H9 (cell line): ENCODE measurements around the gene CDC27. TPM values are rescaled to one million over a fixed set of nuclear protein-coding genes. Genes with fewer than 3 reads are reported as not detected.

ENCODE experiments used
- DNase-seq: peaks from one replicate; pipeline ENCODE4 v3.0.0-alpha.2; 2017
- H2AFZ ChIP-seq: one replicate; pipeline ENCODE4 v1.6.1; 2013; ENCODE audit warnings: mild to moderate bottlenecking, low read length, control low read depth, moderate library complexity
- H2AK5ac ChIP-seq: 2 replicates; pipeline ENCODE4 v1.6.1; 2013; ENCODE audit warnings: low read length, control low read depth, mixed read lengths; ENCODE audit not compliant: insufficient read length
- H2BK120ac ChIP-seq: one replicate; pipeline ENCODE4 v1.6.1; 2013; ENCODE audit warnings: low read depth, mild to moderate bottlenecking, low read length, control low read depth, inconsistent platforms; ENCODE audit not compliant: poor library complexity, severe bottlenecking
- H2BK12ac ChIP-seq: 2 replicates; pipeline ENCODE4 v1.6.1; 2013; ENCODE audit warnings: low read length, control low read depth, mixed read lengths, low read depth; ENCODE audit not compliant: insufficient read length
- H2BK15ac ChIP-seq: 2 replicates; pipeline ENCODE4 v1.6.1; 2013; ENCODE audit warnings: low read depth, low read length, control low read depth
- H2BK20ac ChIP-seq: one replicate; pipeline ENCODE4 v1.6.1; 2013; ENCODE audit warnings: low read depth, mild to moderate bottlenecking, low read length, control low read depth, inconsistent platforms; ENCODE audit not compliant: poor library complexity, severe bottlenecking
- H2BK5ac ChIP-seq: 2 replicates; pipeline ENCODE4 v1.6.1; 2013; ENCODE audit warnings: low read length, control low read depth, mixed read lengths; ENCODE audit not compliant: insufficient read length
- H3K14ac ChIP-seq: 2 replicates; pipeline ENCODE4 v1.6.1; 2013; ENCODE audit warnings: low read length, control low read depth; ENCODE audit not compliant: insufficient read depth
- H3K18ac ChIP-seq: 2 replicates; pipeline ENCODE4 v1.6.1; 2013; ENCODE audit warnings: low read depth, mild to moderate bottlenecking, mixed read lengths, low read length, control low read depth; ENCODE audit not compliant: insufficient read length
- H3K23ac ChIP-seq: 2 replicates; pipeline ENCODE4 v1.6.1; 2013; ENCODE audit warnings: low read length, control low read depth, mixed read lengths, low read depth; ENCODE audit not compliant: insufficient read length
- H3K23me2 ChIP-seq: 2 replicates; pipeline ENCODE4 v1.6.1; 2013; ENCODE audit warnings: low read depth, mild to moderate bottlenecking, mixed read lengths, low read length, control low read depth; ENCODE audit not compliant: insufficient read length, poor library complexity, severe bottlenecking
- H3K27ac ChIP-seq: 2 replicates; pipeline ENCODE4 v1.5.1; 2013; ENCODE audit warnings: low read length, control low read depth, mixed read lengths, low read depth; ENCODE audit not compliant: insufficient read length
- H3K27me3 ChIP-seq: 2 replicates; pipeline ENCODE4 v1.6.1; 2013; ENCODE audit warnings: low read length, control low read depth, inconsistent platforms; ENCODE audit not compliant: insufficient read depth
- H3K4ac ChIP-seq: 2 replicates; pipeline ENCODE4 v1.6.1; 2013; ENCODE audit warnings: low read depth, mild to moderate bottlenecking, control low read depth, inconsistent platforms, low read length, moderate library complexity
- H3K4me1 ChIP-seq: 2 replicates; pipeline ENCODE4 v1.6.1; 2013; ENCODE audit warnings: low read length, control low read depth, inconsistent platforms; ENCODE audit not compliant: insufficient read depth
- H3K4me2 ChIP-seq: 2 replicates; pipeline ENCODE4 v1.6.1; 2013; ENCODE audit warnings: low read length, control low read depth, mixed read lengths; ENCODE audit not compliant: insufficient read length, insufficient read depth
- H3K56ac ChIP-seq: 2 replicates; pipeline ENCODE4 v1.6.1; 2013; ENCODE audit warnings: low read depth, mild to moderate bottlenecking, mixed read lengths, low read length, control low read depth; ENCODE audit not compliant: insufficient read length
- H3K79me1 ChIP-seq: 2 replicates; pipeline ENCODE4 v1.6.1; 2013; ENCODE audit warnings: low read depth, mild to moderate bottlenecking, moderate library complexity, low read length, control low read depth, inconsistent platforms; ENCODE audit not compliant: insufficient read depth, poor library complexity, severe bottlenecking
- H3K79me2 ChIP-seq: 2 replicates; pipeline ENCODE4 v1.6.1; 2013; ENCODE audit warnings: low read length, control low read depth, inconsistent platforms; ENCODE audit not compliant: insufficient read depth
- H3K9ac ChIP-seq: 2 replicates; pipeline ENCODE4 v1.6.1; 2013; ENCODE audit warnings: low read length, control low read depth, mixed read lengths; ENCODE audit not compliant: insufficient read length; ENCODE audit errors: extremely low read depth
- H3K9me3 ChIP-seq: one replicate; pipeline ENCODE4 v1.6.1; 2013; ENCODE audit warnings: low read depth, low read length, inconsistent platforms; ENCODE audit not compliant: control insufficient read depth
- H3T11ph ChIP-seq: one replicate; pipeline ENCODE4 v1.6.1; 2013; ENCODE audit warnings: mild to moderate bottlenecking, low read length, control low read depth, inconsistent platforms
- H4K20me1 ChIP-seq: one replicate; pipeline ENCODE4 v1.6.1; 2013; ENCODE audit not compliant: control insufficient read depth, insufficient read length, insufficient read depth
- H4K5ac ChIP-seq: 2 replicates; pipeline ENCODE4 v1.6.1; 2013; ENCODE audit warnings: low read depth, mild to moderate bottlenecking, mixed read lengths, low read length, control low read depth; ENCODE audit not compliant: insufficient read length
- H4K8ac ChIP-seq: replicated peaks from 2 replicates; pipeline ENCODE4 v1.6.1; 2013; ENCODE audit warnings: low read length, control low read depth, mixed read lengths, low read depth; ENCODE audit not compliant: insufficient read length
- H4K91ac ChIP-seq: 2 replicates; pipeline ENCODE4 v1.6.1; 2013; ENCODE audit warnings: low read depth, mild to moderate bottlenecking, moderate library complexity, mixed read lengths, low read length, control low read depth; ENCODE audit not compliant: insufficient read length
- H3K27ac Mint-ChIP-seq, 3 experiments: 2 replicates in 2 of 3; 3 replicates in 1 of 3; pipeline ENCODE4 v1.8.0; 2020 to 2021; ENCODE audit warnings: mixed read lengths in 3 of 3, mild to moderate bottlenecking in 1 of 3, moderate library complexity in 1 of 3
- H3K27me3 Mint-ChIP-seq: 2 replicates; pipeline ENCODE4 v1.8.0; 2021; ENCODE audit warnings: low read depth, mild to moderate bottlenecking, moderate library complexity, mixed read lengths
- H3K36me3 Mint-ChIP-seq, 3 experiments: 2 replicates in 2 of 3; 3 replicates in 1 of 3; pipeline ENCODE4 v1.8.0; 2020 to 2021; ENCODE audit warnings: low read depth in 3 of 3, mixed read lengths in 3 of 3; ENCODE audit not compliant: insufficient read depth in 1 of 3
- H3K4me1 Mint-ChIP-seq, 2 experiments: 2 replicates each; pipeline ENCODE4 v1.8.0; 2020; ENCODE audit warnings: mixed read lengths in 2 of 2
- H3K4me3 Mint-ChIP-seq, 2 experiments: 2 replicates in 1 of 2; 3 replicates in 1 of 2; pipeline ENCODE4 v1.8.0; 2020 to 2021; ENCODE audit warnings: mild to moderate bottlenecking in 2 of 2, mixed read lengths in 2 of 2, moderate library complexity in 1 of 2
- H3K9me3 Mint-ChIP-seq, 2 experiments: 2 replicates in 1 of 2; 3 replicates in 1 of 2; pipeline ENCODE4 v1.8.0; 2020; ENCODE audit warnings: mild to moderate bottlenecking in 2 of 2, mixed read lengths in 2 of 2, moderate library complexity in 1 of 2
- WGBS: extraction: QIAGEN DNeasy Blood & Tissue Kit; methylation state at CpG from one replicate; pipeline ENCODE4 v1.1.7; 2013; ENCODE audit warnings: missing lambda C conversion rate, low lambda C conversion rate, mixed read lengths; ENCODE audit not compliant: insufficient read length; ENCODE audit errors: extremely low coverage; 5-methylcytosine and 5-hydroxymethylcytosine counted together
- total RNA-seq: library from RNA; stranded (reverse); gene quantifications from 2 replicates; pipeline ENCODE4 v1.2.1, GENCODE V29; 2021
- TF ChIP-seq, protein P1 (sequence below): fragments of 200-600 bp; sonication (generic); conservative IDR thresholded peaks from 3 replicates; pipeline ENCODE4 v1.8.0; 2021; ENCODE audit warnings: antibody characterized with exemption, mild to moderate bottlenecking

Gene CDC27
- total RNA-seq, 1 experiment from 2014 or later = 82.5 TPM

GRCh38 chr17:47203984-47204721, 15.1 kb upstream of the CDC27 start:
- no peaks in the 10 kb centered on the region; the same call in 1 of the 2 replicates for H3K27me3 ChIP-seq
- H3K27ac ChIP-seq = no peak overlapping the region
- H2AK5ac ChIP-seq = no peak overlapping the region
- no peaks in the 10 kb centered on the region for H4K20me1 ChIP-seq
- H3K56ac ChIP-seq = no peak overlapping the region
- H2BK5ac ChIP-seq = no peak overlapping the region
- H4K8ac ChIP-seq = no peak overlapping the region
- no peaks in the 10 kb centered on the region for H3K79me2 ChIP-seq
- no peak overlapping the region for H3K23ac ChIP-seq
- no CpG with 5 or more reads among the region's 6 CpGs for WGBS
- no peak overlapping the region for H3K4me3 Mint-ChIP-seq
- H3K18ac ChIP-seq = no peak overlapping the region
- TF ChIP-seq, protein P1, sequence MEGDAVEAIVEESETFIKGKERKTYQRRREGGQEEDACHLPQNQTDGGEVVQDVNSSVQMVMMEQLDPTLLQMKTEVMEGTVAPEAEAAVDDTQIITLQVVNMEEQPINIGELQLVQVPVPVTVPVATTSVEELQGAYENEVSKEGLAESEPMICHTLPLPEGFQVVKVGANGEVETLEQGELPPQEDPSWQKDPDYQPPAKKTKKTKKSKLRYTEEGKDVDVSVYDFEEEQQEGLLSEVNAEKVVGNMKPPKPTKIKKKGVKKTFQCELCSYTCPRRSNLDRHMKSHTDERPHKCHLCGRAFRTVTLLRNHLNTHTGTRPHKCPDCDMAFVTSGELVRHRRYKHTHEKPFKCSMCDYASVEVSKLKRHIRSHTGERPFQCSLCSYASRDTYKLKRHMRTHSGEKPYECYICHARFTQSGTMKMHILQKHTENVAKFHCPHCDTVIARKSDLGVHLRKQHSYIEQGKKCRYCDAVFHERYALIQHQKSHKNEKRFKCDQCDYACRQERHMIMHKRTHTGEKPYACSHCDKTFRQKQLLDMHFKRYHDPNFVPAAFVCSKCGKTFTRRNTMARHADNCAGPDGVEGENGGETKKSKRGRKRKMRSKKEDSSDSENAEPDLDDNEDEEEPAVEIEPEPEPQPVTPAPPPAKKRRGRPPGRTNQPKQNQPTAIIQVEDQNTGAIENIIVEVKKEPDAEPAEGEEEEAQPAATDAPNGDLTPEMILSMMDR = no peak
- no peaks in the 10 kb centered on the region for H3K9me3 Mint-ChIP-seq
- H3K9ac ChIP-seq = no peak overlapping the region
- H2BK15ac ChIP-seq = no peak overlapping the region
- no peak overlapping the region for H2BK20ac ChIP-seq
- no peaks in the 10 kb centered on the region for H3K79me1 ChIP-seq
- H3K4ac ChIP-seq = no peak overlapping the region
- H3T11ph ChIP-seq = no peak overlapping the region
- no peak overlapping the region for H2BK12ac ChIP-seq
- no peaks in the 10 kb centered on the region for H3K9me3 ChIP-seq
- peaks cover 14 to 25% of the 10 kb centered on the region in 2 experiments for H3K4me1 Mint-ChIP-seq
- DNase-seq = no peak
- no peak overlapping the region for H3K27ac Mint-ChIP-seq
- no peak overlapping the region for H3K14ac ChIP-seq
- no peak overlapping the region for H2BK120ac ChIP-seq
- H4K91ac ChIP-seq = no peak overlapping the region
- H3K23me2 ChIP-seq = no peaks in the 10 kb centered on the region
- no peak overlapping the region for H2AFZ ChIP-seq
- no peaks in the 10 kb centered on the region for H3K36me3 Mint-ChIP-seq
- H3K4me2 ChIP-seq = no peak overlapping the region
- peaks cover 10% of the 10 kb centered on the region for H3K4me1 ChIP-seq
- no peak overlapping the region for H4K5ac ChIP-seq
- peaks cover 1% of the 10 kb centered on the region for H3K27me3 Mint-ChIP-seq
